OCI-LY7 (cell line): Measurements from ENCODE around the gene EIPR1. TPM values are rescaled to one million over a fixed set of nuclear protein-coding genes. Genes with fewer than 3 reads are reported as not detected.

ENCODE experiments used
- BruUV-seq: library from RNA; stranded (reverse); fragments of 400-500 nt; replicated peaks from 2 replicates; lab custom pipeline; 2021; lab: Mats Ljungman, UMichigan
- CTCF ChIA-PET: fragments of 300-600 bp; sonication (Branson Sonifier 250); formaldehyde crosslinking; loops from one replicate; lab custom pipeline; 2022; ENCODE audit warnings: antibody characterized with exemption; ENCODE audit not compliant: unreplicated experiment; lab: Charles Lee
- POLR2A ChIA-PET: fragments of 300-600 bp; sonication (Branson Sonifier 250); formaldehyde crosslinking; loops from one replicate; lab custom pipeline; 2022; ENCODE audit warnings: antibody characterized with exemption; lab: Charles Lee
- DNase-seq: peaks from one replicate; pipeline ENCODE4 v3.0.0-alpha.2; 2015; ENCODE audit warnings: low spot score
- H2AFZ ChIP-seq: fragments of 200-600 bp; sonication (generic), shearing (Covaris generic); 2 replicates; pipeline ENCODE4 v1.6.1; 2014; ENCODE audit warnings: mild to moderate bottlenecking, antibody characterized with exemption, low read length, moderate library complexity
- H3K27ac ChIP-seq: fragments of 200-600 bp; sonication (generic); 2 replicates; pipeline ENCODE4 v1.5.1; 2014; ENCODE audit warnings: mixed run types, low read depth, mild to moderate bottlenecking, moderate library complexity, low read length, inconsistent platforms; ENCODE audit not compliant: poor library complexity, severe bottlenecking
- H3K36me3 ChIP-seq: fragments of 200-600 bp; sonication (generic); 2 replicates; pipeline ENCODE4 v1.6.1; 2014; ENCODE audit warnings: mild to moderate bottlenecking, antibody characterized with exemption, low read length, moderate library complexity, mixed read lengths; ENCODE audit not compliant: insufficient read depth
- H3K4me1 ChIP-seq: fragments of 200-600 bp; sonication (generic); 2 replicates; pipeline ENCODE4 v1.5.1; 2014; ENCODE audit warnings: mild to moderate bottlenecking, low read length; ENCODE audit not compliant: insufficient read depth, poor library complexity, severe bottlenecking
- H3K4me2 ChIP-seq: fragments of 200-600 bp; sonication (generic); 2 replicates; pipeline ENCODE4 v1.6.1; 2014; ENCODE audit warnings: mild to moderate bottlenecking, low read length
- H3K4me3 ChIP-seq: fragments of 200-600 bp; sonication (generic); 2 replicates; pipeline ENCODE4 v1.5.1; 2014; ENCODE audit warnings: mild to moderate bottlenecking, low read depth, low read length; ENCODE audit not compliant: poor library complexity, severe bottlenecking
- H3K79me2 ChIP-seq: fragments of 200-600 bp; sonication (generic); 2 replicates; pipeline ENCODE4 v1.6.1; 2016; ENCODE audit warnings: low read depth, mild to moderate bottlenecking, low read length, moderate library complexity, mixed read lengths; ENCODE audit not compliant: insufficient read depth
- H3K9me2 ChIP-seq: fragments of 200-600 bp; sonication (generic); 2 replicates; pipeline ENCODE4 v1.6.1; 2016; ENCODE audit warnings: mild to moderate bottlenecking, low read length, mixed read lengths; ENCODE audit not compliant: insufficient read depth
- H3K9me3 ChIP-seq: fragments of 200-600 bp; sonication (generic); 2 replicates; pipeline ENCODE4 v1.6.1; 2014; ENCODE audit warnings: mild to moderate bottlenecking, mixed run types, low read length, mixed read lengths
- H4K20me1 ChIP-seq: fragments of 200-600 bp; sonication (generic); 2 replicates; pipeline ENCODE4 v1.6.1; 2014; ENCODE audit warnings: mild to moderate bottlenecking, antibody characterized with exemption, low read length, moderate library complexity, mixed read lengths; ENCODE audit not compliant: insufficient read depth
- EZH2phosphoT487 ChIP-seq: fragments of 200-600 bp; sonication (generic); IDR thresholded peaks from 2 replicates; pipeline ENCODE4 v1.6.1; 2018; ENCODE audit warnings: low read depth, borderline replicate concordance, mild to moderate bottlenecking, mixed run types, antibody characterized with exemption, low read length, moderate library complexity, mixed read lengths
- intact Hi-C: fragments of 100-400 bp; cut with micrococcal nuclease; formaldehyde crosslinking; loops from one replicate; pipeline ENCODE4 v1.10.0; 2022; ENCODE audit not compliant: unreplicated experiment
- total RNA-seq, 2 experiments: library from RNA; depleted of rRNA in 1 of 2; stranded (reverse); fragments of >200 nt in 1 of 2; shearing (Covaris generic) in 1 of 2; gene quantifications; 2 replicates each; pipeline ENCODE4 v1.2.3, GENCODE V29; 2014 to 2022
- TF ChIP-seq, protein P1 (sequence below): fragments of 200-600 bp; sonication (generic); conservative IDR thresholded peaks from 2 replicates; pipeline ENCODE4 v1.5.1; 2014; ENCODE audit warnings: mild to moderate bottlenecking, antibody characterized with exemption, low read length, moderate library complexity, mixed read lengths

The EIPR1 gene
- total RNA-seq, 2 experiments from 2014 or later = 60.5 to 61.7 TPM

DNA sequence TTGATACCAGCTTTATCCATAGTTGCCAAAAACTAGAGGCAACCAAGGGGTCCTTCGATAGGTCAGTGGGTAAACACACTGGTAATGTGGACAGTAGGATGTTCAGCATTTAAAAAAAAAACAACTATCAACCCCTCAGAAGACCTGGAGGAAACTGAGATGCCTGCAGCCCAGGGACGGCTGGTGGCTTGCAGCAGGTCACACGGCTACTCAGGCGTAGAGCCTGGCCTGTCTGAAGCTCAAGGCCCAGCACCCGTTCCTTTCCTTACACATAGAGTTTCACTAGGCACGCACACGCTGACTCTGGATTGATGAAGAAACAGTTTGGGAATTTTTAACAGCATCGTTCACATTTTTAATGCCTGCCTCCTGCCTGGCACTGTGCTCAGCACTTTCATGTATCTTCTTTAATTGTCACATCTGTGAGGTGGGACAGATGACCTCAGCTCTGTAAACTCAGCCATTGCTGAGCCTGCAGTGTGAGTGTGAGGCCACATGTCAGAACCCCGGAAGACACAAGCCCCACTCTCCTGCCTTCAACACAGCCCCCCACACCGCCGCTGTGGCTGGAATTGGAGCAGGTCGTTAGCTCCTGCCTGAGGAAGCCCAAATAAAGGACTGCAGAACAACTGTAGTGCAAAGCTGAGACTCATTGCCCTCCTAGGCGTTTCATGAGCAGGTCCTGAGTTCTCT is 42.6 kb upstream of the EIPR1 start:
- CTCF ChIA-PET = interaction anchor here (1.0 kb wide), 1 partner anchor 23 kb away, joined by 3 read pairs; no protein-coding TSS in a partner anchor
- H3K4me2 ChIP-seq = no peak overlapping the region
- H3K4me1 ChIP-seq = peaks cover 6% of the 10 kb centered on the region
- no peaks in the 10 kb centered on the region for H3K79me2 ChIP-seq
- intact Hi-C loops = no loop called here
- H3K9me2 ChIP-seq = no peaks in the 10 kb centered on the region
- no peak overlapping the region for H2AFZ ChIP-seq
- H3K36me3 ChIP-seq = peaks cover 47% of the 10 kb centered on the region
- H3K27ac ChIP-seq = no peak overlapping the region
- H4K20me1 ChIP-seq = no peaks in the 10 kb centered on the region
- BruUV-seq = no TSS peak
- TF ChIP-seq, protein P1, sequence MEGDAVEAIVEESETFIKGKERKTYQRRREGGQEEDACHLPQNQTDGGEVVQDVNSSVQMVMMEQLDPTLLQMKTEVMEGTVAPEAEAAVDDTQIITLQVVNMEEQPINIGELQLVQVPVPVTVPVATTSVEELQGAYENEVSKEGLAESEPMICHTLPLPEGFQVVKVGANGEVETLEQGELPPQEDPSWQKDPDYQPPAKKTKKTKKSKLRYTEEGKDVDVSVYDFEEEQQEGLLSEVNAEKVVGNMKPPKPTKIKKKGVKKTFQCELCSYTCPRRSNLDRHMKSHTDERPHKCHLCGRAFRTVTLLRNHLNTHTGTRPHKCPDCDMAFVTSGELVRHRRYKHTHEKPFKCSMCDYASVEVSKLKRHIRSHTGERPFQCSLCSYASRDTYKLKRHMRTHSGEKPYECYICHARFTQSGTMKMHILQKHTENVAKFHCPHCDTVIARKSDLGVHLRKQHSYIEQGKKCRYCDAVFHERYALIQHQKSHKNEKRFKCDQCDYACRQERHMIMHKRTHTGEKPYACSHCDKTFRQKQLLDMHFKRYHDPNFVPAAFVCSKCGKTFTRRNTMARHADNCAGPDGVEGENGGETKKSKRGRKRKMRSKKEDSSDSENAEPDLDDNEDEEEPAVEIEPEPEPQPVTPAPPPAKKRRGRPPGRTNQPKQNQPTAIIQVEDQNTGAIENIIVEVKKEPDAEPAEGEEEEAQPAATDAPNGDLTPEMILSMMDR = no peak
- no peak for TF ChIP-seq EZH2phosphoT487
- POLR2A ChIA-PET = interaction anchor here (1.0 kb wide), 1 partner anchor 10 kb away, joined by 3 read pairs; no protein-coding TSS in a partner anchor
- H3K4me3 ChIP-seq = no peak overlapping the region
- no peaks in the 10 kb centered on the region for H3K9me3 ChIP-seq
- DNase-seq = peak; percentile 50

DNA sequence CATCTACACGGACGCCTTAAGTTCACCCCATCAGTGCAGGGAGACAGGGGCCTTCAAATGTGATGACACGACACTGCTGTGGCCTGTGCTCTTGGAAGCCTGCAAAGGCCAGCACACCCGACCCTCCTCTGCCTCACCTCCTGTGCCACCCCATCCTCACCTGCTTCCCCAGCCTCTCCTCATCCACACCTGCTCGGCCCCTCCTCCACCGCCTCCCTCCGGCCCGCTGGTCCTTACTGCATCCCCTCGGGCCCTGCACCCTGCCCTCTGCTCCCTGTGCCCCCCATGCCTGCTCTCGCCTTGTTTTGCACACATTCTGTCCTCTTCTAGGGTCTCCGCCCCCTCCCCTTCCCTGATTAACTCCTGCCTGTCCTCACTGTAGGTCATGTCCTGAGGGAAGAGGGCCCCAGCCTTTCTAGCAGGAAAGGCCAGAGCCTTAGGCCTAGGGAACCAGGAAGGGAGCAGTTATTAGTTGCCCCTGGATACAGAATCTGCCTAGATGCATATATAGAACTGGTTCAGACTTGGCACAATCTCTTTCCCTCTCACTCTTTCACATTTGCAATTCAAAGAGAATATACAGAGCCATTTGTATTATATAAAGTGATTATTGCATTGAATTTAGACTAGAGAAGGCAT is 41.3 kb upstream of the EIPR1 start:
- no peaks in the 10 kb centered on the region for H4K20me1 ChIP-seq
- H2AFZ ChIP-seq = no peak overlapping the region
- no peak overlapping the region for H3K27ac ChIP-seq
- no peak for DNase-seq
- H3K9me3 ChIP-seq = no peaks in the 10 kb centered on the region
- peaks cover 6% of the 10 kb centered on the region for H3K4me1 ChIP-seq
- no peaks in the 10 kb centered on the region for H3K9me2 ChIP-seq
- H3K4me3 ChIP-seq = no peak overlapping the region
- peaks cover 44% of the 10 kb centered on the region for H3K36me3 ChIP-seq
- TF ChIP-seq EZH2phosphoT487 = no peak
- TF ChIP-seq, protein P1 = no peak
- intact Hi-C loops = no loop called here
- no peak overlapping the region for H3K4me2 ChIP-seq
- H3K79me2 ChIP-seq = no peaks in the 10 kb centered on the region
- CTCF ChIA-PET = no interaction called here
- POLR2A ChIA-PET = no interaction called here
- no TSS peak for BruUV-seq
